ENCODE results near the gene KRTAP9-9.
"Not testable (repeated sequence)": the region's sequence is repeated elsewhere in the genome, so short reads cannot be mapped to it uniquely, and the experiment has no call there.

GRCh38 chr17:41232399-41233105, 22.6 kb upstream of the KRTAP9-9 start, which contains the start of gene KRTAP9-3:
- not testable (repeated sequence) for TF ChIP-seq POLR2A, EP300, POLR2AphosphoS5, CTCF (IDR thresholded peaks at IDR 0.05)
